H9 (cell line): ENCODE data around the gene ICAM4. TPM values are rescaled to one million over a fixed set of nuclear protein-coding genes. Genes with fewer than 3 reads are reported as not detected.

Source experiments
- DNase-seq: peaks from one replicate; pipeline ENCODE4 v3.0.0-alpha.2; 2017
- H2AFZ ChIP-seq: one replicate; pipeline ENCODE4 v1.6.1; 2013; ENCODE audit warnings: mild to moderate bottlenecking, low read length, control low read depth, moderate library complexity
- H2AK5ac ChIP-seq: 2 replicates; pipeline ENCODE4 v1.6.1; 2013; ENCODE audit warnings: low read length, control low read depth, mixed read lengths; ENCODE audit not compliant: insufficient read length
- H2BK120ac ChIP-seq: one replicate; pipeline ENCODE4 v1.6.1; 2013; ENCODE audit warnings: low read depth, mild to moderate bottlenecking, low read length, control low read depth, inconsistent platforms; ENCODE audit not compliant: poor library complexity, severe bottlenecking
- H2BK12ac ChIP-seq: 2 replicates; pipeline ENCODE4 v1.6.1; 2013; ENCODE audit warnings: low read length, control low read depth, mixed read lengths, low read depth; ENCODE audit not compliant: insufficient read length
- H2BK15ac ChIP-seq: 2 replicates; pipeline ENCODE4 v1.6.1; 2013; ENCODE audit warnings: low read depth, low read length, control low read depth
- H2BK20ac ChIP-seq: one replicate; pipeline ENCODE4 v1.6.1; 2013; ENCODE audit warnings: low read depth, mild to moderate bottlenecking, low read length, control low read depth, inconsistent platforms; ENCODE audit not compliant: poor library complexity, severe bottlenecking
- H2BK5ac ChIP-seq: 2 replicates; pipeline ENCODE4 v1.6.1; 2013; ENCODE audit warnings: low read length, control low read depth, mixed read lengths; ENCODE audit not compliant: insufficient read length
- H3K14ac ChIP-seq: 2 replicates; pipeline ENCODE4 v1.6.1; 2013; ENCODE audit warnings: low read length, control low read depth; ENCODE audit not compliant: insufficient read depth
- H3K18ac ChIP-seq: 2 replicates; pipeline ENCODE4 v1.6.1; 2013; ENCODE audit warnings: low read depth, mild to moderate bottlenecking, mixed read lengths, low read length, control low read depth; ENCODE audit not compliant: insufficient read length
- H3K23ac ChIP-seq: 2 replicates; pipeline ENCODE4 v1.6.1; 2013; ENCODE audit warnings: low read length, control low read depth, mixed read lengths, low read depth; ENCODE audit not compliant: insufficient read length
- H3K23me2 ChIP-seq: 2 replicates; pipeline ENCODE4 v1.6.1; 2013; ENCODE audit warnings: low read depth, mild to moderate bottlenecking, mixed read lengths, low read length, control low read depth; ENCODE audit not compliant: insufficient read length, poor library complexity, severe bottlenecking
- H3K27ac ChIP-seq: 2 replicates; pipeline ENCODE4 v1.5.1; 2013; ENCODE audit warnings: low read length, control low read depth, mixed read lengths, low read depth; ENCODE audit not compliant: insufficient read length
- H3K27me3 ChIP-seq: 2 replicates; pipeline ENCODE4 v1.6.1; 2013; ENCODE audit warnings: low read length, control low read depth, inconsistent platforms; ENCODE audit not compliant: insufficient read depth
- H3K4ac ChIP-seq: 2 replicates; pipeline ENCODE4 v1.6.1; 2013; ENCODE audit warnings: low read depth, mild to moderate bottlenecking, control low read depth, inconsistent platforms, low read length, moderate library complexity
- H3K4me1 ChIP-seq: 2 replicates; pipeline ENCODE4 v1.6.1; 2013; ENCODE audit warnings: low read length, control low read depth, inconsistent platforms; ENCODE audit not compliant: insufficient read depth
- H3K4me2 ChIP-seq: 2 replicates; pipeline ENCODE4 v1.6.1; 2013; ENCODE audit warnings: low read length, control low read depth, mixed read lengths; ENCODE audit not compliant: insufficient read length, insufficient read depth
- H3K56ac ChIP-seq: 2 replicates; pipeline ENCODE4 v1.6.1; 2013; ENCODE audit warnings: low read depth, mild to moderate bottlenecking, mixed read lengths, low read length, control low read depth; ENCODE audit not compliant: insufficient read length
- H3K79me1 ChIP-seq: 2 replicates; pipeline ENCODE4 v1.6.1; 2013; ENCODE audit warnings: low read depth, mild to moderate bottlenecking, moderate library complexity, low read length, control low read depth, inconsistent platforms; ENCODE audit not compliant: insufficient read depth, poor library complexity, severe bottlenecking
- H3K79me2 ChIP-seq: 2 replicates; pipeline ENCODE4 v1.6.1; 2013; ENCODE audit warnings: low read length, control low read depth, inconsistent platforms; ENCODE audit not compliant: insufficient read depth
- H3K9ac ChIP-seq: 2 replicates; pipeline ENCODE4 v1.6.1; 2013; ENCODE audit warnings: low read length, control low read depth, mixed read lengths; ENCODE audit not compliant: insufficient read length; ENCODE audit errors: extremely low read depth
- H3K9me3 ChIP-seq: one replicate; pipeline ENCODE4 v1.6.1; 2013; ENCODE audit warnings: low read depth, low read length, inconsistent platforms; ENCODE audit not compliant: control insufficient read depth
- H3T11ph ChIP-seq: one replicate; pipeline ENCODE4 v1.6.1; 2013; ENCODE audit warnings: mild to moderate bottlenecking, low read length, control low read depth, inconsistent platforms
- H4K20me1 ChIP-seq: one replicate; pipeline ENCODE4 v1.6.1; 2013; ENCODE audit not compliant: control insufficient read depth, insufficient read length, insufficient read depth
- H4K5ac ChIP-seq: 2 replicates; pipeline ENCODE4 v1.6.1; 2013; ENCODE audit warnings: low read depth, mild to moderate bottlenecking, mixed read lengths, low read length, control low read depth; ENCODE audit not compliant: insufficient read length
- H4K8ac ChIP-seq: replicated peaks from 2 replicates; pipeline ENCODE4 v1.6.1; 2013; ENCODE audit warnings: low read length, control low read depth, mixed read lengths, low read depth; ENCODE audit not compliant: insufficient read length
- H4K91ac ChIP-seq: 2 replicates; pipeline ENCODE4 v1.6.1; 2013; ENCODE audit warnings: low read depth, mild to moderate bottlenecking, moderate library complexity, mixed read lengths, low read length, control low read depth; ENCODE audit not compliant: insufficient read length
- H3K27ac Mint-ChIP-seq, 3 experiments: 2 replicates in 2 of 3; 3 replicates in 1 of 3; pipeline ENCODE4 v1.8.0; 2020 to 2021; ENCODE audit warnings: mixed read lengths in 3 of 3, mild to moderate bottlenecking in 1 of 3, moderate library complexity in 1 of 3
- H3K27me3 Mint-ChIP-seq: 2 replicates; pipeline ENCODE4 v1.8.0; 2021; ENCODE audit warnings: low read depth, mild to moderate bottlenecking, moderate library complexity, mixed read lengths
- H3K36me3 Mint-ChIP-seq, 3 experiments: 2 replicates in 2 of 3; 3 replicates in 1 of 3; pipeline ENCODE4 v1.8.0; 2020 to 2021; ENCODE audit warnings: low read depth in 3 of 3, mixed read lengths in 3 of 3; ENCODE audit not compliant: insufficient read depth in 1 of 3
- H3K4me1 Mint-ChIP-seq, 2 experiments: 2 replicates each; pipeline ENCODE4 v1.8.0; 2020; ENCODE audit warnings: mixed read lengths in 2 of 2
- H3K4me3 Mint-ChIP-seq, 2 experiments: 2 replicates in 1 of 2; 3 replicates in 1 of 2; pipeline ENCODE4 v1.8.0; 2020 to 2021; ENCODE audit warnings: mild to moderate bottlenecking in 2 of 2, mixed read lengths in 2 of 2, moderate library complexity in 1 of 2
- H3K9me3 Mint-ChIP-seq, 2 experiments: 2 replicates in 1 of 2; 3 replicates in 1 of 2; pipeline ENCODE4 v1.8.0; 2020; ENCODE audit warnings: mild to moderate bottlenecking in 2 of 2, mixed read lengths in 2 of 2, moderate library complexity in 1 of 2
- WGBS: extraction: QIAGEN DNeasy Blood & Tissue Kit; methylation state at CpG from one replicate; pipeline ENCODE4 v1.1.7; 2013; ENCODE audit warnings: missing lambda C conversion rate, low lambda C conversion rate, mixed read lengths; ENCODE audit not compliant: insufficient read length; ENCODE audit errors: extremely low coverage; 5-methylcytosine and 5-hydroxymethylcytosine counted together
- total RNA-seq: library from RNA; stranded (reverse); gene quantifications from 2 replicates; pipeline ENCODE4 v1.2.1, GENCODE V29; 2021
- TF ChIP-seq, protein P1 (sequence below): fragments of 200-600 bp; sonication (generic); conservative IDR thresholded peaks from 3 replicates; pipeline ENCODE4 v1.8.0; 2021; ENCODE audit warnings: antibody characterized with exemption, mild to moderate bottlenecking

ICAM4 gene
- total RNA-seq, 1 experiment from 2014 or later, result 1.1 TPM

DNA sequence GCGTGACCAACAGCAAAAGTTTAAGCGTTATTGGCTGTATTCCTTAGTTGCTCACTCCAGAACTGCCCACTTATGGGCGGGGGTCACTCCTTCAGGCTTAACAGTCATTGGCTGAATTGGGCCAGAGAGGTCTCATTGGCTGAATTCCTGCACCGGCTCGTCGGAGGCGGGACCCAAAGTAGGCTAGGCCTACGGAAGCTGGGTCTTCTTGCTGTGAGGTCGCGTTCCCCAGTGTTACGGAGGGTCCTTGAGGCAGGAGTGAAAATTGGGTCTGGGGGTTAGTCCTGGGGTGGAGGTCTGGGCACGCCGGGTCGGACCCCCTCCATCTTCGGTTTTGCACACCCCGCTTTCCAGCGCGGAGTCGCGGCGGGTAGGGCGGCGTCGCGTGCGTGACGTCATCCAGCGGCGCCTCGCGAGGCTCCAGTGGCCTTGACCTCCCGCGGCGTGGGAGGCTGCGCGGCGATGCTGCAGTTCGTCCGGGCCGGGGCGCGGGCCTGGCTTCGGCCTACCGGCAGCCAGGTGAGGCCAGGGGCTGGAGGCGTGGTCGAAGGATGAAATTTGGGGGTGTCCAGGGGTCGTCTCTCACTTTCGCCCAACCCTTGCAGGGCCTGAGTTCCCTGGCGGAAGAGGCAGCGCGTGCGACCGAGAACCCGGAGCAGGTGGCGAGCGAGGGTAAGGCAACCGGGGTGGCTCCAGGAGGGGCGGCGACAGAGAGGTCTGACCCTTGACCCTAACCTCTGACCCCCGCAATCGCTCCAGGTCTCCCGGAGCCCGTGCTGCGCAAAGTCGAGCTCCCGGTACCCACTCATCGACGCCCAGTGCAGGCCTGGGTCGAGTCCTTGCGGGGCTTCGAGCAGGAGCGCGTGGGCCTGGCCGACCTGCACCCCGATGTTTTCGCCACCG lies 34.7 kb upstream of the ICAM4 start, which contains the start of gene MRPL4:
Gene MRPL4, plus strand, starts transcription at position 423 of the 903 bp plus-strand sequence. Its CDS starts 40 bp downstream, at position 463.
- Histone ChIP-seq H3K18ac (peak within 1 kb of the TSS; percentile 93), H2AFZ (no peak within 1 kb of the TSS), H2BK5ac (no peak within 1 kb of the TSS), H3K27me3 (no peaks in the 10 kb centered on the region), H2BK15ac (no peak within 1 kb of the TSS), H3K56ac (no peak within 1 kb of the TSS), H3K27ac (no peak within 1 kb of the TSS), H2BK120ac (no peak within 1 kb of the TSS), H3T11ph (no peak within 1 kb of the TSS), H3K4me2 (peak within 1 kb of the TSS; percentile 99), H4K8ac (no peak within 1 kb of the TSS), H4K20me1 (peaks cover 4% of the 10 kb centered on the region), H3K79me1 (peaks cover 2% of the 10 kb centered on the region), H3K79me2 (no peaks in the 10 kb centered on the region), H3K4me1 (no peaks in the 10 kb centered on the region), H3K23me2 (peaks cover 4% of the 10 kb centered on the region), H3K4ac (no peak within 1 kb of the TSS), H3K9me3 (no peaks in the 10 kb centered on the region), H3K9ac (peak within 1 kb of the TSS; percentile 63), H2BK12ac (no peak within 1 kb of the TSS), H3K14ac (peak within 1 kb of the TSS; percentile 75), H4K5ac (no peak within 1 kb of the TSS), H2AK5ac (no peak within 1 kb of the TSS), H4K91ac (no peak within 1 kb of the TSS), H2BK20ac (no peak within 1 kb of the TSS), H3K23ac (no peak within 1 kb of the TSS)
- Mint-ChIP-seq H3K4me3 (peak within 1 kb of the TSS; percentile 97), H3K27me3 (no peaks in the 10 kb centered on the region; the same call in 1 of the 2 replicates), H3K9me3 (no peaks in the 10 kb centered on the region; a peak in 1 of 5 replicates), H3K4me1 (peaks cover 5 to 7% of the 10 kb centered on the region in 2 experiments), H3K36me3 (peaks cover 21 to 33% (median 31%) of the 10 kb centered on the region in 3 experiments; a peak in 6 of 7 replicates), H3K27ac (peak within 1 kb of the TSS; percentile 96 to 99 (median 99))
- TF ChIP-seq, protein P1, sequence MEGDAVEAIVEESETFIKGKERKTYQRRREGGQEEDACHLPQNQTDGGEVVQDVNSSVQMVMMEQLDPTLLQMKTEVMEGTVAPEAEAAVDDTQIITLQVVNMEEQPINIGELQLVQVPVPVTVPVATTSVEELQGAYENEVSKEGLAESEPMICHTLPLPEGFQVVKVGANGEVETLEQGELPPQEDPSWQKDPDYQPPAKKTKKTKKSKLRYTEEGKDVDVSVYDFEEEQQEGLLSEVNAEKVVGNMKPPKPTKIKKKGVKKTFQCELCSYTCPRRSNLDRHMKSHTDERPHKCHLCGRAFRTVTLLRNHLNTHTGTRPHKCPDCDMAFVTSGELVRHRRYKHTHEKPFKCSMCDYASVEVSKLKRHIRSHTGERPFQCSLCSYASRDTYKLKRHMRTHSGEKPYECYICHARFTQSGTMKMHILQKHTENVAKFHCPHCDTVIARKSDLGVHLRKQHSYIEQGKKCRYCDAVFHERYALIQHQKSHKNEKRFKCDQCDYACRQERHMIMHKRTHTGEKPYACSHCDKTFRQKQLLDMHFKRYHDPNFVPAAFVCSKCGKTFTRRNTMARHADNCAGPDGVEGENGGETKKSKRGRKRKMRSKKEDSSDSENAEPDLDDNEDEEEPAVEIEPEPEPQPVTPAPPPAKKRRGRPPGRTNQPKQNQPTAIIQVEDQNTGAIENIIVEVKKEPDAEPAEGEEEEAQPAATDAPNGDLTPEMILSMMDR, result no peak; the same call in 2 of the 3 replicates
- no CpG with 5 or more reads among the region's 77 CpGs for WGBS
- peak; percentile 98 for DNase-seq
